ENCODE results near the gene BPIFB2. TPM values are rescaled to one million over a fixed set of nuclear protein-coding genes. Genes with fewer than 3 reads are reported as not detected.

BPIFB2 gene
- total RNA-seq, 1 experiment from 2014 or later = 0.15 TPM

GRCh38 chr20:33020278-33021161 is 13.0 kb downstream of the BPIFB2 start:
- no peak overlapping the region for H3K27ac ChIP-seq (ENCODE audit: low read depth, low read length)
- peaks cover 16% of the 10 kb centered on the region; the same call in 1 of the 2 replicates for H3K27me3 ChIP-seq (ENCODE audit: insufficient read depth, low read length)
- ATAC-seq = no peak
- RAD21 ChIA-PET (ENCODE audit: low non-redundant PET in 1 of 2, low total read pairs in 2 of 2, uncharacterized antibody in 2 of 2, unreplicated experiment in 2 of 2) = no interaction called here
- H2AFZ ChIP-seq (ENCODE audit: low read depth, low read length, poor library complexity, severe bottlenecking) = no peak overlapping the region
- TF ChIP-seq ATF3 (IDR thresholded peaks at IDR 0.05) (no peak), REST (IDR thresholded peaks at IDR 0.05; ENCODE audit: low read depth) (no peak), FOSL1 (IDR thresholded peaks at IDR 0.05; ENCODE audit: low read depth) (no peak), YY1 (IDR thresholded peaks at IDR 0.05; ENCODE audit: extremely low read depth, insufficient replicate concordance, low read depth, low read length) (no peak), SRF (IDR thresholded peaks at IDR 0.05; ENCODE audit: low read depth) (no peak)
- no peaks in the 10 kb centered on the region for H3K36me3 ChIP-seq (ENCODE audit: control insufficient read depth in 1 of 2, insufficient read depth in 2 of 2, low read length in 2 of 2)
- H3K9me3 ChIP-seq (ENCODE audit: control insufficient read depth in 1 of 2, insufficient read depth in 1 of 2, low read depth in 1 of 2, low read length in 2 of 2) = no peaks in the 10 kb centered on the region; a peak in 1 of 4 replicates
- no peak overlapping the region for H3K4me3 ChIP-seq (replicated peaks in 1 of 2; ENCODE audit: low read depth in 1 of 2, low read length in 2 of 2)
- no TSS peak for BruUV-seq (replicated peaks)
- no peaks in the 10 kb centered on the region for H3K4me1 ChIP-seq (ENCODE audit: control insufficient read depth in 1 of 2, insufficient read depth in 2 of 2, low read length in 2 of 2)
- H3K9ac ChIP-seq (ENCODE audit: low read length) = no peak overlapping the region
- no peaks in the 10 kb centered on the region for H3K79me2 ChIP-seq (ENCODE audit: insufficient read depth, low read length)
- no peaks in the 10 kb centered on the region for H3K9me2 ChIP-seq (ENCODE audit: insufficient read depth)
- intact Hi-C loops (cut with micrococcal nuclease) = no loop called here
- POLR2A ChIA-PET = no interaction called here
- DNase-seq (ENCODE audit: low read depth, low spot score) = no peak
- CTCF ChIA-PET = no interaction called here
- H3K4me2 ChIP-seq (ENCODE audit: low read length) = no peak overlapping the region
- no peaks in the 10 kb centered on the region for H4K20me1 ChIP-seq (ENCODE audit: insufficient read depth)

Data from HCT116 (cell line).